ENCODE measurements around the gene ORAI3. TPM values are rescaled to one million over a fixed set of nuclear protein-coding genes. Genes with fewer than 3 reads are reported as not detected.

The ORAI3 gene
- total RNA-seq, 1 experiment from 2014 or later: 5.7 TPM

DNA sequence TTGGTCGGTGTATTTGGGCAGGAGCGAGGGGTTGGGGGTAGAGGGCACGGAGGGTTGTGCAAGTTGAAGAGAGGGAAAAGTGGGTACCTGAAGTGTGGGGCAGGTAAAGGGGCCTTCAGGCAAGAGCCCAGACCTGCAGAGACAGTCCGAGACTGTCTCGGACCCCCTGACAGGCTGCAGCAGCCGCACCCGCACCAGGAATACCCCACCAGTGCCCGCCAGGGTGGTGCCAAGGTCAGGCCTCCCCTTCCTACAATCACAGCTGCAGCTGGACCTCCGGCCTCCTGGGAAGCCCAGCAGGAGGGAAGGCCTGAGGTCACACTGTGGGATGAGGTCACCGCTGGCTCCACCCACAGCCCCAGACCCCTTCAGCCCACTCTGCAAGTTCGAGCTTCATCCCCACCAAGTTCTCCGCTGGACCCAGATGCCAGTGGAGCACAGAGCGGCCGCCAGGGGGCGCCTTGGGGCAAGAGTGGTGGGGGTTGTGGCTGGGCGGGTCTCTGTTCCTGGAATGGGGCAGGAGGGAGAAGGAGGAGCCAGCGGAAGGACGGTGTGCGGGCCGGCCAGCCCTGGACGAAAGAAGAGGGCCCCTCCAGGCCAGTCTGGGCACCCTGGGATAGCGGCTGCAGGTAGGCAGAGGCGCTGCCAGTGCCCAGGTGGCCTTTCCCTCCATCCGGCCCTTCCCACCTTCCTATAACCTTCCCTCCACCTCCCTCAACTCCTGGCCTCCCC lies 36.0 kb downstream of the ORAI3 start, which contains the start of gene HSD3B7:
TSS of gene HSD3B7 (plus strand) at position 539 of the 732 bp plus-strand sequence. CDS start 452 bp downstream, outside the sequence.
- TF ChIP-seq CTCF (conservative IDR thresholded peaks at IDR 0.05; ENCODE audit: low read depth, low read length) (peak; percentile 74), EZH2 (IDR thresholded peaks at IDR 0.05; ENCODE audit: low read length, unreplicated experiment) (no peak), EZH2phosphoT487 (IDR thresholded peaks at IDR 0.05; ENCODE audit: borderline replicate concordance, low read length) (no peak)
- H3K4me1 ChIP-seq (ENCODE audit: insufficient read depth, low read length): peaks cover 7% of the 10 kb centered on the region; the same call in 1 of the 2 replicates
- H4K20me1 ChIP-seq (ENCODE audit: low read length): no peaks in the 10 kb centered on the region
- no peaks in the 10 kb centered on the region for H3K27me3 ChIP-seq (ENCODE audit: low read length)
- intact Hi-C loops (cut with micrococcal nuclease): loop anchor here (1.0 to 5.0 kb wide), 3 partner anchors 89 to 457 kb away; partner anchors contain the start of genes VKORC1, ZNF646, ZNF668 and ZNF843
- peak; percentile 78 for DNase-seq
- H3K9ac ChIP-seq (ENCODE audit: low read length): no peak within 1 kb of the TSS
- H3K36me3 ChIP-seq (ENCODE audit: low read depth, low read length): no peaks in the 10 kb centered on the region
- peak within 1 kb of the TSS; percentile 52; the same call in 1 of the 2 replicates for H3K4me3 ChIP-seq (ENCODE audit: low read length)
- POLR2A ChIA-PET (ENCODE audit: unreplicated experiment): no interaction called here
- no TSS peak for BruUV-seq (replicated peaks)
- H3K9me2 ChIP-seq (replicated peaks; ENCODE audit: low read length): no peaks in the 10 kb centered on the region
- H3K4me2 ChIP-seq (ENCODE audit: low read length): peak within 1 kb of the TSS; percentile 66
- no peaks in the 10 kb centered on the region for H3K79me2 ChIP-seq (ENCODE audit: low read length)
- no peaks in the 10 kb centered on the region for H3K9me3 ChIP-seq (ENCODE audit: low read length)
- peak; percentile 90 for ATAC-seq
- no peak within 1 kb of the TSS for H3K27ac ChIP-seq (ENCODE audit: low read length)
- peak within 1 kb of the TSS; percentile 63 for H2AFZ ChIP-seq (ENCODE audit: low read length)
- H3F3A ChIP-seq (ENCODE audit: low read length, unreplicated experiment): no peaks in the 10 kb centered on the region
- CTCF ChIA-PET: interaction anchor here (0.6 to 1.8 kb wide), 5 partner anchors 32 to 158 kb away, joined by 3 to 11 read pairs (median 4); partner anchors contain the start of genes ZNF646 and ZNF668

- peak; percentile 54 for DNase-seq
- Histone ChIP-seq H3K79me2 (ENCODE audit: low read length) (no peaks in the 10 kb centered on the region), H2AFZ (ENCODE audit: low read length) (peak overlapping the region; percentile 63), H4K20me1 (ENCODE audit: low read length) (no peaks in the 10 kb centered on the region), H3K9me2 (replicated peaks; ENCODE audit: low read length) (no peaks in the 10 kb centered on the region), H3K4me2 (ENCODE audit: low read length) (peak overlapping the region; percentile 66), H3F3A (ENCODE audit: low read length, unreplicated experiment) (no peaks in the 10 kb centered on the region), H3K36me3 (ENCODE audit: low read depth, low read length) (no peaks in the 10 kb centered on the region), H3K9ac (ENCODE audit: low read length) (no peak overlapping the region), H3K4me3 (ENCODE audit: low read length) (peak overlapping the region; percentile 52; the same call in 1 of the 2 replicates), H3K4me1 (ENCODE audit: insufficient read depth, low read length) (peaks cover 7% of the 10 kb centered on the region; the same call in 1 of the 2 replicates), H3K27me3 (ENCODE audit: low read length) (no peaks in the 10 kb centered on the region), H3K27ac (ENCODE audit: low read length) (no peak overlapping the region), H3K9me3 (ENCODE audit: low read length) (no peaks in the 10 kb centered on the region)
- CTCF ChIA-PET: interaction anchor here (1.0 to 1.8 kb wide), 4 partner anchors 44 to 157 kb away, joined by 3 to 11 read pairs (median 4); partner anchors contain the start of genes ZNF646 and ZNF668
- ATAC-seq: peak; percentile 74
- TSS peak; percentile 38 for BruUV-seq (replicated peaks)
- POLR2A ChIA-PET (ENCODE audit: unreplicated experiment): no interaction called here
- intact Hi-C loops (cut with micrococcal nuclease): loop anchor here (1.0 to 2.0 kb wide), 2 partner anchors 89 to 109 kb away; partner anchors contain the start of genes VKORC1, ZNF646 and ZNF668
- TF ChIP-seq CTCF (conservative IDR thresholded peaks at IDR 0.05; ENCODE audit: low read depth, low read length): no peak
- no peak for TF ChIP-seq EZH2 (IDR thresholded peaks at IDR 0.05; ENCODE audit: low read length, unreplicated experiment)
- no peak for TF ChIP-seq EZH2phosphoT487 (IDR thresholded peaks at IDR 0.05; ENCODE audit: borderline replicate concordance, low read length)
These were observed 36.7 kb downstream of the ORAI3 start for GRCh38 chr16:30985401-30986128.
